ENCODE measurements around the gene FCHO1.
"Not testable (repeated sequence)": the region's sequence is repeated elsewhere in the genome, so short reads cannot be mapped to it uniquely, and the experiment has no call there.

FCHO1 gene

DNA sequence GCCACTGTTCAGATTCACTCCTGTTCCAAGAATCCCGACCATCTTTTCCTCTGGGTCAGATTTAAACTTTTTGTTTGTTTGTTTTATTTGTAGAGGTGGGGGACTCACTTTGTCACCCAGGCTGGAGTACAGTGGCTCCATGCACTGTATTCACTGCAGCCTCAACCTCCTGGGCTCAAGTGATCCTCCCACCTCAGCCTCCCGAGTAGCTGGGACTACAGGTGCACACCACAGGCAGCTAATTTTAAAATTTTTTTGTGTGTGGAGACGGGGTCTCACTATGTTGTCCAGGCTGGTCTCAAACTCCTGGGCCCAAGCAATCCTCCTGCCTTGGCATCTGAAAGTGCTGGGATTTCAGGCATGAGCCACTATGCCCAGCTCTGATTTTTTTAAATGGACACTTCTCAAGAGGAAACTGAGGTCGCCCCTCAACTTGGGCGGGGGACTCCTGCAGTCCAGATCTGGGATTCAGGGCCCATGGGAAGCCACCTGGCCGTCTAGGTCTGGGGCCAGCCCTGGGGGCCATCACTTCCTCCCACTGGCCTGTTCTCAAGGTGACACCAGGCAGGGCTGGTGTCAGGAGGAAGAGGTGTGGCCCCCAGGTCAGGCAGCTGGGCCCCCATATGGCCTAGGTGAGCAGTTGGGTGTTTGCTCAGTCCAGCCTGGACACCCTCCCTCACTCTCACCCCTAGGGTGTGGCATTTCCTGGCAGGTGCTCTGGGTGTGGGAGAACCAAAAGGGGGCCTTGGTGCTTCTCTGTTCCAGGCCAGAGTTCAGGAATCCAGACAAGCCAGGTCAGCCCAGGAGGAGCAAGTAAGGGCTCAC lies 44.9 kb downstream of the FCHO1 start:
- no peak for DNase-seq

GRCh38 chr19:17796838-17797423 lies 45.7 kb downstream of the FCHO1 start:
- no peak for DNase-seq

DNA sequence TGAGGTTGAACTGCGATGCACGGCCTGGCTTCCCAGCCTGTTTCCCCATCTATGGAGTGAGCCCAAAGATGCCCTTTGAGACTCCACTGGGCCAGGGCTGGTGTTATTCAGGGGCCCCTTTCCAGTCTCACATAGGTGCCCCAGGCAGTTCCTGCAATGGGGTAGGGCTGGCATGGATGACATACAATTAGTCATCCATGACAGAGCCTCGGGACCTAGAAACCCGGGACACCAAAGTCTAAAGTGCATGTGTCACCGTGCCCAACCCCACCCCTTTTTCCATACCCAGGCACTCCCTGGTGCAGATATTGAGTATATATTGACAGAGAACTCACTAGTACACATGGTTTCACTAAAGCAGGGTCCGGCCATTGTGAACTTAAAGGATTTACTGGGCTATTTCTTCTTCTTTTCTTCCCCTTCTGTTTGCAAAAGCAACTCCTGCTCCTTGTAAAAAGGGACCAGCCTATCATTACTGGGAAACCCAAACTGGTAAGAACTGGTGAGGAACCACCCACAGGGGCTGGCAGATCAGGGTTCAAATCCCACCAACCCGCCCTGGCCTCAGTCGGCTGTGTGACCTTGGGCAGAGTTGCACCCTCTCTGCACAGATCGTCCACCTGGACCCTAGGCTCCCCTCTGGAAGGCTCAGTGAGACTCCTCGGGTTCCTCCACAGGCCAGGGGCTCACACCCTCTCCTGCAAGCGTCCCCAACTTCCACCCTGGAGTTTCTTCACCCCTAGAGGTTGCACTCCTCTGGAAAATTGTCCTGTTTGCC lies 46.3 kb downstream of the FCHO1 start:
- DNase-seq: no peak

DNA sequence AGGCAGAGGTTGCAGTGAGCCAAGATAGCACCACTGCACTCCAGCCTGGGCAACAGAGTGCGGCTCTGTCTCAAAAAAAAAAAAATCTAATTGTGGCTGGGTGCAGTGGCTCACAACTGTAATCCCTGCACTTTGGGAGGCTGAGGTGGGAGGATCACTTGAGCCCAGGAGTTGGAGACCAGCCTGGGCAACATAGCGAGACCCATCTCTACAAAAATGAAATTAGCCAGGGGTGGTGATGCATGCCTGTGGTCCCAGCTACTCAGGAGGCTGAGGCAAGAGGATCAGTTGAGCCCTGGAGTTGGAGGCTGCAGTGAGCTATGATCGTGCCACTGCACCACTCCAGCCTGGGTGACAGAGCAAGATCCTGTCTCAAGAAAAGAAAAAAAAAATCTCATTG lies 47.3 kb downstream of the FCHO1 start:
- not testable (repeated sequence) for DNase-seq

DNA sequence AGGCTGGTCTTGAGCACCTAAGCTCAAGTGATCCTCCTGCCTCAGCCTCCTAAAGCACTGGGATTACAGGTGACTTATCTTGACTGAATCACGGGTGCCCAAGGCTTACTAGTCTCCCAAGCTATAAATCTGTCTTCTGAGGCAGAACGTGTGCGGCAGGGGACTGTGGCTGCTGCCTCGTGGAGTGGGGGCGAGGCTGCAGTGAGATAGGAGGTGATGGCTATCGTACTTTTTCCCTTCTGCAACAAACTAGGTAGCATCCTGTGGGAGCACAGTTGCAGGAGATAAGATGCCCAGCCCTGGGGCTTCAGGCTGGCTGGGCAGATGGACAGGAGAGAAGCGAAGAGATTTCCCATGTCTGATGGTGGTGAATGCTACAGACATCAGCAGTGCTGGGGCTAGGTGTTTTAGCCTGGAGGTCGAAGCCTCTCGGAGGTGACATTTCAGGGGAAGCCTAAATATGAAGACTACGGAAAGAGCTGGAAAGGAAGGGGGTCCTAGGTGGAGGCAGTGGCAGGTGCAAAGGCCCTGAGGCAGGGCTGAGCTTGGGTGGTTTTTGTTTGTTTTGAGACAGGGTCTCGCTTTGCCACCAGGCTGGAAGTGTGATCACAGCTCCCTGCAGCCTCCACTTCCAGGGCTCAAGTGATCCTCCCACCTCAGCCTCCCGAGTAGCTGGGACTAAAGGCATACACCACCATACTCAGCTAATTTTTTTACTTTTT lies 51.0 kb downstream of the FCHO1 start:
- no peak for DNase-seq

- DNase-seq: no peak
Observed at GRCh38 chr19:17803264-17803896, 52.1 kb downstream of the FCHO1 start.

DNA sequence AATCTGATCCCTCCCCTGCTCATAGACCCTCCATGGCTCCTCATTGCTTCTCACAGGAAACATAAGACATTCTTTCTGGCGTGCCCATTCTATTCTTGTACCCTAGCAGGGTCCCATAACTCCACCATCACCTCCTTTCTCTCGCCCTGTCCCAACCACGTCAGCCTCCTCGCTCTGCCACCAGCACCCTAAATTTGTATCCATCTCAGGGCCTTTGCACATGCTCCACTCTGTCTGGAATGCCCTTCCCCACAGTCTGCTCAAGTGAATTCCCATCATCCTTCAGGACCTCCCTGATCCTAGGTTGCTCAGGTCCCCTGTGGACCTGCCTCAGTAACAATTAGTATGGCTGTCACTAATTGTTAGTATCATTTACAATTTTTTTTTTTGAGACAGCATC lies 54.1 kb downstream of the FCHO1 start:
- no peak for DNase-seq

GRCh38 chr19:17806945-17807344 lies 55.7 kb downstream of the FCHO1 start:
- DNase-seq: no peak

GRCh38 chr19:17807731-17808316 lies 56.5 kb downstream of the FCHO1 start:
- DNase-seq: no peak

DNA sequence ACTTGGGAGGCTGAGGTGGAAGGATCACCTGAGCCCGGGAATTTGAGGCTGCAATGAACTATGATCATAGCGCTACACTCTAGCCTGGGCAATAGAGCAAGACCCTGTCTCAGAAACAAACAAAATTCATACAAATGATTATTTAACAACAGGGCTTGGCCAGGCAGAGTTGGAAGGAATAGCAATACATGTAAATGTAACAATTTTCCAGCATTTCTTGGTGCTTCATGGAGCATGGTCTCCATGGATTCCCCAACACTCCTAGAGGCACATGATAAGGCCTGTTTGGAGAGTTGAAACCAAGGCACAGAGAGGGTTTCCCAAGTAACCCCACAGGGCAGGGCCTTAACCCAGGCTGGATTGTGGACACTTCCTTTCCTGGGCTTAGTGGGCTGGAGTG lies 59.8 kb downstream of the FCHO1 start:
- DNase-seq: no peak

- no peak for DNase-seq
Observed at GRCh38 chr19:17811681-17812080, 60.4 kb downstream of the FCHO1 start.

DNA sequence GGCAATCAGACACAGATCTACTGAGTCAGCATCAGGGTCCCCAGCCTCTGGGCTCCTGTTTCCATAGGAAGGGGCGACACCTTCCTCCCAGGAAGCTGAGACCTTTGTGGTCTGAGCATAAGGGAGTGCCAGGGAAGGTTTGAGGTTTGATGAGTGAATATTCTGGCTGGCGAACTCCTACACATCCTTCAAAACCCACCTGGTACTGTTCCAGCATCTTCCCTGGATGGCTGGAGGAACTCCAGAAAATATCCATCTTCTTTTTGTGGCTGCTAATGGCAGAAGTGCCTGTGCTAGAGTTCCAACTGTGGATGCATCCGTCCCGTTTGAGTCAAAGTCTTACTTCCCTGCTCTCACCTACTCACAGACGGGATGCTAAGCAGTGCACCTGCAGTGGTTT lies 60.8 kb downstream of the FCHO1 start:
- no peak for DNase-seq

DNA sequence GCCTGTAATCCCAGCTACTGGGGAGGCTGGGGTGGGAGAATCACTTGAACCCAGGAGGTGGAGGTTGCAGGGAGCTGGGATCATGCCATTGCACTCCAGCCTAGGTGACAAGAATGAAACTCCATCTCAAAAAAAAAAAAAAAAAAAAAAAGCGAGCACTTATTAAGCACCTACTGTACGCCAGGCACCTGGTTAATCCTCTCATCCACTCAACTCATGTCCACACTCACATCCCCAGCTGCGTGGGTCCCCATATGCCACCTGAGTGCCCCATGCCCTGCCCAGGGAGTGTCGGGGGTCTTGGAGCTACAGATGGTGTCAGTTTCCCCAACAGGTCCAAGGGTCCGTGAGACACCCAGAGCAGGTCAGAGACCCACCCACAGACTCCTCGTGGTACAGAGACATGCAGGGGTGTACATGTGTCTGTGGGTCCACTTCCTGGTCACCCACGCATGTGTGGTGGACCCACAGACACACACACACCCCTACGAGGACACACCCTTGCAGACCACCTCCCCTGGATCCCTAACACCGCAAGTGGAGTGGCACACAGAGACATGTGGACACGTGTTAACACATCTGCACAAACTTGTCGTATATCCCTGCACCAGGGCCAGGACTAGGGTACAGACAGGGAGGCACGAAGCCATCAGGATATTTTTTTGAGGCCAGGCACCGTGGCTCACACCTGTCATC lies 66.5 kb downstream of the FCHO1 start:
- DNase-seq: no peak

GRCh38 chr19:17821190-17821589 lies 69.9 kb downstream of the FCHO1 start, which contains the start of gene INSL3:
Gene INSL3, minus strand, starts transcription at chr19:17821519. Its CDS starts 13 bp downstream, at chr19:17821506.
- no peak for DNase-seq

DNA sequence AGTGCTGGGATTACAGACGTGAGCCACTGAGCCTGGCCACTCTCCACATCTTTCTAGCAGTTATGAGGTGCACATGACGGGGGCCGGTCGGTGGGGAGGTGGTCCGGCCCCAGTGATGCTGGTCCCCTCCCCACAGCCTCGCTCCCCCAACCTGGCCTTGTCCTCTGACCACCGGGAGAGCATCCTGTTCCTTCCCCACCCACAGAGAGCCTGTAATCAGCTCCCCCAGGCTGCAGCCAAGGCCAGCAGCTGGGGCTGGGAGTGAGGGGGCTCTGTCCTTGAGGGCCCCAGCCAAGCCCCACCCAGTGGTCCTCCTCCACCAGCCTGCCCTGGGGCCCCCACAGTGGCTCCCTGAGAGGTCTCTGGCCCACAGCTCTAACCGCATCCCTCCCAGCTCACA lies 73.1 kb downstream of the FCHO1 start:
- no peak for DNase-seq

DNA sequence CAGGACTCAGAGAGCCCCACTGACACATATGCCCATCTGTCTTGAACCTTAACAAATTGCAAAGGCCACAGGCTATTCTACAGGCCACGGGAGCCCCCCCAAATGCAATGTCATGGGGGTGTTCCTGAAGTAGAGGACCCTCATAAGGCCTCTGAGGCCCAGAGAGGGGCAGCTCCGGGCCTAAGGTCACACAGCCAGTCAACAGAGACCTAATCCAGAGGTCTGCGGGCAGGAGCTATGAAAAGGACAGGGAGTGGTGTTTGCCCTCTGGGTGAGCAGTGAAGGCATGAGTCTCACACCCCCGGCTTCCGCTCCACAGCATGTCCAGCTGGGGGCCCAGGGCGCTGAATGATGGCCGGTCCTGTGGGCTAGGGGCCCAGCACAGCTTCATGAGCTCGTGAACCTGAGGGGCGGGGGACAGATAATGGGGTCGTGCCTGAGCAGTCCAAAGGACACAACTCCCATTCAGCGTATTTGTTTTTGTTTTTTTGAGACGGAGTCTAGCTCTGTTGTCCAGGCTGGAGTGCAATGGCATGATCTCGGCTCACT lies 75.3 kb downstream of the FCHO1 start:
- no peak for DNase-seq

- DNase-seq: peak; percentile 67 to 80
Observed at GRCh38 chr19:17829855-17830566, 78.7 kb downstream of the FCHO1 start.

DNA sequence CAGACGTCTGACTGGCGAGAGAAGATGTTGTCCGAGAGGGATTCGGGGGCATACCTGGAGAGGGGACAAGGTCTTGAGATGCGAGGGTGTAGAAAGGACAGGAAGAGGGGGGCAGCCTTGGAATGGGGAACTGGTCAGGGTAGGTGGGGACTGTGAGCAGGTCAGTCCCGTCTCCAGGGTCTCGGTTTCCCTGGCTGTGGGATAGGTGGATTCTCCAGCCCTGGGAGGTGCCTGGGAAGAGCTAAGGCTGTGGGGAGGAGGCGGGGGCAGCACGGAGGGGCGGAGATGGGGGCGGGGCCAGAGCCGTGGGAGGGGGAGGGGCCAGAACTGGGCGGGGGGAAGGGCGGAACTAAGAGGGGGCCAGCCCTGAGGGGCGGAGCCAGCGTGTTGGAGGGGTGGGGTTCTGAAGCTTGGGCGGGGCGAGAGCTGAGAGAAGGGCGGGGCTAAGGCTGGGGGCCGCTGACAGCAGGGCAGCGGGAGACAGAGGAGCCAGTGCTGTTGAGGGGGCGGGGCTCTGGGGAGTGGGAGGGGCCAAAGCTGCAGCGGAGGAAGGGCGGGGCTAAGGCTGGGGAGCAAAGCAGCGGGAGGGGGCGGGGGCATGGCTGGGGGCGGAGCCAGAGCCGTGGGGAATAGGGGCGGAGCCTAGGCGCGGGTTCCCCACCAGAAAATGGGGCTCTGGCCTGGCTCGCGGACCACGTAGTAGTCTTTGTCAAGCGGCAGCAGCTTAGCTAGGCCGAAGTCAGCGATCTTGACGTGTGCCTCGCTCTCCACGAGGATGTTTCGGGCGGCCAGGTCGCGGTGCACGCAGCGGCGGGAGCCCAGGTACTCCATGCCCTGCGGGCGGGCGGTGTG lies 79.5 kb downstream of the FCHO1 start:
- DNase-seq: peak; percentile 67 to 87

GRCh38 chr19:17831419-17831888 lies 80.2 kb downstream of the FCHO1 start:
- DNase-seq: no peak

Measured in NCI-H526 (cell line).